Measurements from ENCODE around the gene CGA. TPM values are rescaled to one million over a fixed set of nuclear protein-coding genes. Genes with fewer than 3 reads are reported as not detected.

CGA gene
- total RNA-seq, 1 experiment from 2014 or later: not detected

DNA sequence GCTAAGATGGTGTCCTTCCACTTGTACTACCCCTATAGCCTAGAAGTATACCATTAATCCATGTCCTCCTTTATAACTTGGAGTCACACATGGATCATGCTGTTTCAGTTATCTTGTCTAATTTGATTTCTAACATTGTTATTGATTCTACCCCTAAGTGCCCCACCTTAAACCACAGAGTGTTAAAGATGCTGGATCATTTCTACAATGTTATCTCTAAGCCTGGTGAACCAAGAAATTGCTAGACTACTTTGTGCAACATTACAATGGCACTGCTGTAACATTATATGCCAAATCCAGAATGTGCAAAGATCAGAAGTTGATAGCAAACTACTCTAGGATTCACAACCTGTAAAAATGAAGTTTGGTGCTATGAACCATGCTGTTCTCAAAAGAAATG, 1.7 kb downstream of the CGA start:
- in situ Hi-C loops (cut with HindIII; ENCODE audit: low sequenced_read_pairs): no loop called here
- DNase-seq (ENCODE audit: low spot score): no peak

DNA sequence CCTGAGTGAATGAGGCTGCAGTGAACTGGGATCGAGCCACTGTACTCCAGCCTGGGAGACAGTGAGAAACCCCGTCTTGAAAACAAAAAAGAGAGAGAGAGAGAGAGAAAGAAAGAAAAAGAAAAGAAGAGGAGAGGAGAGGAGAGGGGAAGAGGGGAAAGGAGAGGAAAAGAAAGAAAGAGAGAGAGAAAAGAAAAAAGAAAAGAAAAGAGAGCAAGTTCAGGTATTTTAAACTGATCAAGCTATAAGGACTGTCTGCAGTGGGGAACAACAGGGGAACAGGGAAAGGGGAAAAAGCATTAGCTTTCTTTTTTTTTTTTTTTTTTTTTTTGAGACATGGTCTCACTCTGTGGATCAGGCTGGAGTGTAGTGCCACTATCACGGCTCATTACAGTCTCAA, 2.5 kb downstream of the CGA start:
- in situ Hi-C loops (cut with HindIII; ENCODE audit: low sequenced_read_pairs): no loop called here
- DNase-seq (ENCODE audit: low spot score): no peak

DNA sequence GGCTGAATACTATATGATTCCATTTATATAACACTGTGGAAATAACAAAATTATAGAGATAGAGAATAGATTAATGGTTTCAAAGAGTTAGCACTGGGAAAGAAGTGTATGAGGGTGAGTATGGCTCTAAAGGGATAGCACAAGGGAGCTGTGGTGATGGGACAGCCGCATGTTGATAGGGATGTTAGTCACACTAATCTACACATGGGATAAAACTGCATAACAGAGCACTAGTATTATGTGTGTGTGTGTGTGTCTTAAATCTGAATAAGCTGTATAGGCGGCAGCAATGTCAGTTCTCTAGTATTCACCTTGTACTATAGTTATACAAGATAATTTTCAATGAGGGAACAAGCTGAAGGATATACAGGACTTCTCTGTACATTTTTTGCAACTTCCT, 5.8 kb downstream of the CGA start:
- DNase-seq (ENCODE audit: low spot score): no peak
- in situ Hi-C loops (cut with HindIII; ENCODE audit: low sequenced_read_pairs): no loop called here

DNA sequence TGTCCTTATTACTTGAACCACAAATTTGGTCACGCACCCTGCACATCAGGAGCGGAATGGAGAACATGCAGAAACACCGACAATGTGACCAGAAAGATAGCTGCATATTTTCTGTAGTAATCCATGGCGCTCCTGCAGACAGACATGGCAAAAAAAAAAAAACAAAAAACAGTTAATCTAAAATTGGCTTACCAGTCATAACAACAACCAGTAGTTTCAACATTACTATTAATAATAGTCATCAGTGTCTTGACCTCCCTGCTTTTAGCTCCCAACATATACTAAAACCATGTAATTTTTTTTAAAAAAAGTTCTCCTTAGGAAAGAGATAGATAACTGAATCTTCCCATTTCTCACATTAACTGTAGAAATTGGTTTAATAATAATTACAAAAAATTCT, 6.8 kb downstream of the CGA start:
- in situ Hi-C loops (cut with HindIII; ENCODE audit: low sequenced_read_pairs): no loop called here

DNA sequence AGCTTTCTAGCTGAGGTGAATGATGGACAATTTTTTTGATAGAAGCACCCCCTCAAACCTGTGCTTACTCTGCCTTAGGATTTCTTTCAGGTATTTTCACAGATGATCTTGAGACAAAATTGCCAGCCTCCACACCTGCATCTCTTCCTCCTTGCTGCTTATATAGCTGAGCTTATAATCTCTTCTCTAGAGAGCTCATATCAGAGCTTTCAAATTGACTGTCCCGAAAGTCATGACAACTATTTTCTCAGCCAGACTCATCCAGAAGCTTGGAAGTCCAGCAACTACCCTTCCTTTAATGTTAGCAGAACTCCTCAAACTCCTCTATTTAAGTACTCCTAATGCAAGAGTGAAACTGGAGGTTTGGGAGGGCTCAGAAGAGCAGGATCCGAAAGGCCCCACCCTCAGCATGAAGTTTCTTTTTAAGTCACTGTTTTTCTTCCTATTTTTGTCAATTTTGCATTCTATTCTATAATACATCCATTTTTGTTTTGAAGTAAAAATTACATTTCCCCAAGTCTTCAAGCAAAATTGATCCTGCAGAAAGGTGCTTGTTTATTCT, 12.7 kb downstream of the CGA start:
- in situ Hi-C loops (cut with HindIII; ENCODE audit: low sequenced_read_pairs): no loop called here
- DNase-seq (ENCODE audit: low spot score): no peak

More for the DNA sequence above, 6.8 kb downstream of the CGA start:
- DNase-seq (ENCODE audit: low spot score): no peak

DNA sequence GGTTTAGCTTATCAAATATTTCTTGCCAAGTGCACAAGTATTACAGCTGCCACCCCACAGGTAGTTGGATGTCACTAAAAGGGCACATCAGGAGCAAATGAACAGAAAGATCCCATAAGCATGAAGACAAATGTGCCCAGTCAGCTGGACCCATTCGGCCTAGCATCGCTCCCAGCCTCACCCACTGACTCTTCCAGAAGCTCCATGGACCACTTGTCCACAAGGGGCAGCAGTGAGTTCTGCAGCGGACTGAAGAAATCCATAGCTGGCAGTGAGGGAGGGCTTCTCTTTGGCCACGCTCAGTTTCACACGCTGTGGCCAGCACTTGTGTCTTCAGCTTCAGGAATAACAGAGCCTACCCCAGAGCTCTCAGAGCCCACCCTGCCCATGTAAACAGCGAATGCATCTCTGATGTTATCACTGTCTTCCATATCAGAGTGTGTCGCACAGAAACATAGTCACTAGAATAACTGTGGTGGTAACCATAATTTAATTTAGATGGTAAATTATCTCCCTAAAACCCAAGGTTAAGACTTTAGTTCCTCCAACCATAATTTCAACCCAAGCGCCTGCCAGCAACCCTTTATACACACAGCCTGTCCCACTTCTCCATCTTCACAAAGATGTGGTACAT, 15.8 kb downstream of the CGA start:
- in situ Hi-C loops (cut with HindIII; ENCODE audit: low sequenced_read_pairs): no loop called here
- DNase-seq (ENCODE audit: low spot score): peak; percentile 68

DNA sequence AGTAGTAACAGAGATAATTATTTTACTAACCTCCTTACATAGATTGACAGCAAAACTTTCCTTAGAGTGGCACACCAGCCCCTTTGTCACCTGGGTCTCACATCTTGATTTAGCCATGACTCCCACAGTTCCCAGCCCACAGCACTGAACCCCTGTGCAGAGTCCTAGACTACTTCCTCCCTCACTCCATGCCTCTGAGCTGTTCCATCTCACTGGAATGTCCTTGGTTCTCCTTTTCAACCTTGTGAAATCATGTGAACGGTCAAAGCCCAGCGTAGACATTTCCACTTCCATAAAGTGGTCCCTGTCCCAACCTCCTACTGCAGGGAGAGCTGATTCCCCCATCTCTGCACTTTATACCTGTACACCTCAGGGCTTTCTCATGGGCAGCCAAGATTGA, 19.7 kb downstream of the CGA start:
- in situ Hi-C loops (cut with HindIII; ENCODE audit: low sequenced_read_pairs): no loop called here
- no peak for DNase-seq (ENCODE audit: low spot score)

DNA sequence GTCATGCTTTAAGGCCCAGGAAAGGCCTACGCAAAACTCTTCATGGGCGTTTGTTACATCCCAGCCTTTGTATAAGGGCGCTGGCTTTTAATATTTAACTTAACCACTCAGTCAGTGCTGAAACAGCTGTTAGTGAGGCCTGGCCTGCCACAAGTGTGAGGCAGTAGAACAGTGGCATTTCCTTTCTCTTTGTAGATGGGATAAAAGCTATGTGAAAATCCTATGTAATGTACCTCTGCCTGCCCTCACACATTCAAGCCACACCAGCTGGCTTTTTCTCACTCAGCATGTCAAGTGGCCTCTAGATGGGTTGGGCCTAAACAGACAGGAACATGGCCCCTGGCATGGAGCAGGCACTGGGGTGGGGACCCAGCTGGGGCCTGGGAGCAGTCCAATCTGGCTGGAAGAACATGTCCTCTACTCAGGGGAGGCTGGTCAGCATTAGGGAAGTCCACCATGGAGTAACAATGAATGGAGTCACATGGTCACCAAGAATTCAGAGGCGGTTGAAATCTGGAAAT, 20.7 kb downstream of the CGA start:
- DNase-seq (ENCODE audit: low spot score): peak; percentile 6
- in situ Hi-C loops (cut with HindIII; ENCODE audit: low sequenced_read_pairs): no loop called here

DNA sequence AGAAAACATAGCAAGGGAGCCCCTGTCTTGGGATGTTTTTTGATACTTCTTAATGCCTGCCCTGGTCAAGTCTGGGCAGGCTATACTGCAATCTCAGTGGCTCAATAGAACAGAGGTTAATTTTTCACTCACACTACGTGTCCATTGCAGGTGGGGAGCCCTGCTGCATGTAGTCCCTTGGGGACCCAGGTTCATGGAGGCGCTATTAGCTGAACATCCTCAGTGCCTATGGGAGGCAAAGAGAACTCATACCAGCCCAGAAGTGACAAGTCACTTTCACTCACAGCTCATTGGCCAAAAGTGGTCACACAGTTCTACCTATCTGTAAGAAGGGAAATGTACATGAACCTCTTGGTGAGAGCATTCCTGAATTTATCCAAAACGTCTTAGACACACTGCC, 23.2 kb downstream of the CGA start:
- no peak for DNase-seq (ENCODE audit: low spot score)
- in situ Hi-C loops (cut with HindIII; ENCODE audit: low sequenced_read_pairs): no loop called here

DNA sequence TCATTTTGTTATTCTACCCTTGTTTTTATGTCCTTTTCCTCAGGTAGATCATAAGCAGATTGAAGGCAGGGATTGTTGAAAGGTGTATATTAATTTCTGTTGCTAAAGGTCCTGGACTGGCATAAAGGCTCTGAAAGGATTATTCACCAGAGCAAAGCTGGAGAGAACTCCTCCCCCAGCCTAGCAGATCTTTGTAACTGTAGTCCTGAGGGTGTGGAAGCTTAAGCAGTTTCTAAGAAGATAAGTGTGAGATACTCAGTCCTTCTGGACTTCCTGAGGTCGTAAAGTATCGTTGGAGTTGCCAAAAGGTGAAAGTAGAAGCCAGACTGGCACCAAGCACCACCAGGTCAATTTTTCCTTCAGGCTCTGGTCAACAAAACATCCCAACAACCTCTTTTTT, 24.2 kb downstream of the CGA start:
- DNase-seq (ENCODE audit: low spot score): no peak
- in situ Hi-C loops (cut with HindIII; ENCODE audit: low sequenced_read_pairs): no loop called here

DNA sequence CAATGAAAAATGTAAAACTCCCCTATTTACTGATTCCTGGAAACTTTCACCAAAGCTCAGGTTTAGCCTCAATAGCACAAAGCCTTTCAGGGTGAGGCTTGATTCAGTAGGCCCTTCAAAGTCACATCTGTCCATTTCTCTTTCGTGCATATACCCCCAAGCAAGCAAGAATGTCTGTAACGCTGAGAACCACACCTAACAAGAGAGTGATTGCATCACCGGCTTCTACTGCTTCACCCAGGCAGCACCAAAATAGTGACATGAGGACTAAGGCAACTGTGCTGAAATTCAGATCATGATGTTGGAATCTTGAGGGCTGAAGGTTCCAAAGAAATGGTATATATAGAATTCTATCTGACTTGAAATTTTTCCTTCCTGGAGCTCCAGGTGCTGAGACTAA, 26.1 kb downstream of the CGA start:
- DNase-seq (ENCODE audit: low spot score): no peak
- in situ Hi-C loops (cut with HindIII; ENCODE audit: low sequenced_read_pairs): no loop called here

DNA sequence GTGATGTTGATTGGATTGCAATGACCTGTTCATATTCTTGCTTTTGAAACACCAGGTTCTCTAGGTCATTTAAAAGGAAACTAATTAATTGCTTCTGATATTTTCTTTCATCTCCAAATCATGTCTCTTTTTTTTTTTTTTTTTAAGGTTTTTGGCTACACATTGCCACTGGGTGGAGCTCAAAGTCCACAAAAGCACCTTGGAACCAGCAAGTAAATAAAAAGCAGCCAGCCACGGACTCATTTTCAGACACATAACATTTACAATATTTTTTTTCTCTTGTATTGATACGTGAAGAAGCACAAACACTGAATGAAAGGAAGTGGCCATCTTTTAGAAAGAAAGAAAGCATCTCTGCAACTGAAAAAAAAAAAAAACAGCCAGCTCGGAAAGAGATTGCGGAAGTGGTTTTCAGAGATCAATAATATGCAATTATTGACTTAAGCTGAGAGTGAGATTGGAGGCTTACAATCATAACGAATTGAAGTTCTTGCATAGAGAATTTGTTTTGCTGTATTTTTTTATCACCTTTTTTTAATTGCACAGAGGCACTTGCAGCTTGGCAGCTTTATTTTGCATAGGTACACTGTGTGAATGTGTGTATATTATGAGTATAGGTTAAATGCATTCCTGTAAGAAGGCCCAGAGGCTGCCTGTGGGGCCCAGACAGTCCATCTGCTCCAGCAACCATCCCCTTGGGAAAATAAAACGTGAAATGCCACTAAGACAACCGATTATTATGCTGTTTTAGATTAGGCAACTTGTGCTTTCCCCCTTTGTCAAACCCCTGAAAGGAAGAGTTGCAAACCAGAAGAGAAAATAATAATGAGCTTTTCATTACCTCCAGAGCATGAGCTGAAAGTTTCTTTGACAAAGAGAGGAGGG, 28.2 kb downstream of the CGA start:
- peak; percentile 78 for DNase-seq (ENCODE audit: low spot score)
- in situ Hi-C loops (cut with HindIII; ENCODE audit: low sequenced_read_pairs): no loop called here

DNA sequence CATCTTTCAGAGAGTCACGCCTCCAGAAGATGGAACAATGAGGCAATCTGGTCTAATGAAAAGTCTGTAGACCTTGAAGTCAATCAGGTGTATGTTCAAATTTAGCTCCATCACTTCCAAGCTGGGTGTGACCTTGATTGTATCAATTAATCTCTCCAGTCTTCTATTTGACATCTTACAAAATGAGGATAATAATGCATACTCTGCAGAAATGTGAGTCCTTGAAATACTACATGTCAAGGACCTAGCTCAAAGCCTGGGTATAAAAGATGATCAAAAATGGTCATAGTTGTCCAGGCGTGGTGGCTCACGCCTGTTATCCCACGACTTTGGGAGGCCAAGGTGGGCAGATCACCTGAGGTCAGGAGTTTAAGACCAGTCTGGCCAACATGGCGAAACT, 29.8 kb downstream of the CGA start:
- in situ Hi-C loops (cut with HindIII; ENCODE audit: low sequenced_read_pairs): no loop called here
- DNase-seq (ENCODE audit: low spot score): no peak

DNA sequence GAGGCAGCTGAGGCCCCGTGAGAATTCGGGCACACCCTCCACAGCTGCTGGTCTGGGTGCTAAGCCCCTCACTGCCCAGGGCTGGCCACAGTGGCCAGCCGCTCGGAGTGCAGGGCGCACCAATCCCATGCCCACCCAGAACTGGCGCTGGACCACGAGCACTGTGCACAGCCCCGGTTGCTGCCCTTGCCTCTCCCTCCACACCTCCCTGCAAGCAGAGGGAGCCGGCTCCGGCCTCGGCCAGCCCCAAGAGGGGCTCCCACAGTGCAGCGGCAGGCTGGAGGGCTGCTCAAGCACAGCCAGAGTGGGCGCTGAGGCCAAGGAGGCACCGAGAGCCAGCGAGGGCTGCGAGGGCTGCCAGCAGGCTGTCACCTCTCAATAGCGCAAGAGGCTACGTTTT, 35.0 kb downstream of the CGA start:
- in situ Hi-C loops (cut with HindIII; ENCODE audit: low sequenced_read_pairs): no loop called here
- no peak for DNase-seq (ENCODE audit: low spot score)

DNA sequence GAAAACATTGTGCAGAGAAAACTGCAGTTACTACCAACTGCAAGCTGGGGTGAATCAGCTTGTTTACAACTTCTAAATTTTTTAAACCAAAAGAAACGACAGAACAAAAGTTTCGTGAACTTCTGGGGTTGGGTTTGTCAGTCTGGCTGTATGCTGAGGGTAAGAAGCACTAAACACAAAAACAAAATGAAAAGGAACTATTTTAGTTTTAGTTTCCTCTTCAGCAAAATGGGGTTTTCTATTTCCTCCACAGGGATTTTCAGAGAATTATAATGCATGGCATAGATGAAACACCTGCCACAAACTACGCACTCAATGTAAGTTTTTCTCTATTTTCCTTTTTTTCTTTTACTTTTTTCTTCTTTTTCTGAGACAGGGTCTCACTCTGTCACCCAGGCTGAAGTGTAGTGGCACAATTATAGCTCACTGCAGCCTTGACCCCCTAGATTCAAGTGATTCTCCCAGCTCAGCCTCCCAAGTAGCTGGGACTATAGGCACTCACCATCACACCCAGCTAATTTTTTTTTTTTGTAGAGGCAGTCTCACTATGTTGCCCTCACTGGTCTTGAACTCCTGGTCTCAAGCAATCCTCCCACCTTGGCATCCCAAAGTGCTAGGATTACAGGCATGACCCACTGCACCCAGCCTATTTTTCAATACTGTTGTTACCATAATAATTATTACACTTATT, 40.6 kb downstream of the CGA start:
- no peak for DNase-seq (ENCODE audit: low spot score)
- in situ Hi-C loops (cut with HindIII; ENCODE audit: low sequenced_read_pairs): no loop called here

DNA sequence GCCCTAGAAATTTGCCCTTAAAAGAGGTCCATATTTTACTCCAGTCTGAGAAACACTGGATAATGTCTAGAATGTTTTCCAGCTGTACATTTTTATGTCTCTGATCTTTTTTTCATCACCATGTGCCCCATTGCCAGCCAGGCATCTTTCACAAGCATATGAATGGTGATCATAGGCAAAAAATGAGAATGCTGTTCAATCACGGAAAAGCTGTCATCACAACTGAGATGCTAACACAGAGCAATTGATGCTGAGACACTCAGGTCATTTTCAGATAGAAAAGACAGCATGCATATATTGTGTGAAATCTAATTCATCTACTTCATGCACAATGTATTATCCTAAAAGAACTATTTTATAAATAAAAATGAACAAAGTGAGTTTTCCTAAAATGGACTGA, 41.6 kb downstream of the CGA start:
- in situ Hi-C loops (cut with HindIII; ENCODE audit: low sequenced_read_pairs): no loop called here
- DNase-seq (ENCODE audit: low spot score): no peak

DNA sequence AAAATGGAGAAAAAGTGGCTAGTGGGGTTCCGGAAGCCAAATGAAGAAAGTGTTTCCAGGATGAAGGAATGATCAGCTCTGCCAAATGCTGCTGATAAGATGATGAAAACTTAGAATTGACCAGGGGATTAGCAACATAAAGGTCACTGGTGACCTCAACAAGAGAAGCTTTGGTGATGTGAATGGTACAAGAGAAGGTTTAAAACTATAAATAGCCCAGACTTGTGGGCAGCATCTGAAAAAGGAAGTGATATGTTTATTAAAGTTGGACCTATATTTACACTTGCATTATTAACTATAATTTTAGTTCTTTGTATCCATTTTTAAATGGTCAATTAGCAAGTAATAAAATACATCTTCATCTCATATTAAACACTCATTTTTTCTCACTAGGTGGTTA, 45.1 kb downstream of the CGA start:
- in situ Hi-C loops (cut with HindIII; ENCODE audit: low sequenced_read_pairs): no loop called here
- no peak for DNase-seq (ENCODE audit: low spot score)

DNA sequence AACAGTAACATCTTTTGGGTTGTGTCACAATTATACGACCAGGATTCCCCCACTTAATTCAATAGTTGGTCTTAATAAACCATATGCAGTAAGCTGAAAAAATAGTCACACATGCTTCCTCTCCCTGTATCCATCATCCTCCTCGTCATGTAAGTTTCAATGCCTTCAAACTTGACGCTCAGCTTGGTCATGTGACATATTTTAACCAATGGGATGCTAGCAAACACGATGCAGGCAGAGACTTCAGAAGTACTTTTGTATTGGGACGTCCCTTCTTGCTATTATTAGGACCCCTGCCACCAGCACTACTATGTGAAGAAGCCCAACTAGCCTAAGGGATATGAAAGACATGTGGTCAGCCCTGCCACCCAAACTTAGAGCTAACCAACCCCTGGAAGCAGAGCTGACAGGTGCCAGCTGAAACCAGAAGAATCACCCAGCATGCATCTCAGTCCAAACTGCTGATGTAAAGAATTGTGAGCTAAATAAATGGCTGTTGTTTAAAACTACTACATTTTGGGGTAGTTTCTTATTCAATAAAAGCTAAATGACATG, 49.3 kb downstream of the CGA start:
- in situ Hi-C loops (cut with HindIII; ENCODE audit: low sequenced_read_pairs): no loop called here
- DNase-seq (ENCODE audit: low spot score): no peak

DNA sequence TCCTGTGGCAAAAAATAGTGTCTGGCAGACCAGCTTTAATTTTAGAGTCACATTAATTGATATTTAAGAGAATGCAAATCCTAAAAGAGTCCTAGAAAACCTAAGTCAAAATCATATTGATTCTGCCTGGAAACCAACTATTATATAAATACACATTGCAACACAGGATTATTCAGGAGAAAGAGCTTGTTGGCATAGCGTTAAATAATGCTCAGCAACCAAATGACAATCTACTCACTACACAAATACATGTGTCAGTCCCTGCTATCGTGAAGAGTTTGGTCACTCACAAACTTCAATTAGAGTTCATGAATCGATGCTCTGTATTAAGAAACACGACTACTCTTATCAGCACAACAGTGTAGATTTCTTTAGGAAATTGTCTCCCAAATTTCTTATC, 54.2 kb downstream of the CGA start:
- no peak for DNase-seq (ENCODE audit: low spot score)
- in situ Hi-C loops (cut with HindIII; ENCODE audit: low sequenced_read_pairs): no loop called here

Measured in G401 (cell line).